Left lung (tissue), 10 donors: ENCODE measurements around the gene ACTL6B. TPM values are rescaled to one million over a fixed set of nuclear protein-coding genes. Genes with fewer than 3 reads are reported as not detected.

Source experiments
- ATAC-seq: fragments of 200-7000 bp; cut with Tn5 transposase; one replicate; pipeline ENCODE4 v1.9.1; 2020; ENCODE audit warnings: moderate library complexity
- DNase-seq, 4 donors: peaks; one replicate each; pipeline ENCODE4 v3.0.0-alpha.2; 2013 to 2020
- H3K27ac ChIP-seq, 2 donors: fragments of 200-600 bp; sonication (generic) in 1 of 2; one replicate each; pipeline versions ENCODE4 v1.5.0 to v1.8.0; 2020 to 2021
- H3K27me3 ChIP-seq, 2 donors: fragments of 200-600 bp; sonication (generic) in 1 of 2; one replicate each; pipeline versions ENCODE4 v1.5.0 to v1.8.0; 2020 to 2021
- H3K36me3 ChIP-seq, 2 donors: fragments of 200-600 bp; sonication (generic) in 1 of 2; one replicate each; pipeline versions ENCODE4 v1.5.0 to v1.8.0; 2020 to 2021
- H3K4me1 ChIP-seq, 2 donors: fragments of 200-600 bp; one replicate each; pipeline ENCODE4 v1.8.0; 2021
- H3K4me3 ChIP-seq, 2 donors: fragments of 200-600 bp; sonication (generic) in 1 of 2; one replicate each; pipeline versions ENCODE4 v1.5.0 to v1.8.0; 2020 to 2021; ENCODE audit warnings: mild to moderate bottlenecking in 1 of 2
- H3K9me3 ChIP-seq, 2 donors: fragments of 200-600 bp; sonication (generic) in 1 of 2; one replicate each; pipeline versions ENCODE4 v1.5.0 to v1.8.0; 2020 to 2021
- intact Hi-C, 2 donors: fragments of 100-400 bp; cut with DNase I; formaldehyde crosslinking; loops; one replicate each; pipeline versions ENCODE4 v1.11.2 to v1.14.2; 2022
- polyA plus RNA-seq, 6 donors: library from polyadenylated mRNA; unstranded; fragments of 120-200 nt; gene quantifications; one replicate each; pipeline ENCODE4 v1.2.1, GENCODE V29; 2013; ENCODE audit not compliant: insufficient read length in 6 of 6
- total RNA-seq, 2 donors: library from RNA; stranded (reverse); fragmentation: NEBNext Ultra II Directional; extraction: Animal tissue kit (Norgen Biotek cat#: 25700); gene quantifications; one replicate each; pipeline ENCODE4 v1.2.1, GENCODE V29; 2021
- TF ChIP-seq, protein P1 (sequence below), 2 donors: fragments of 200-600 bp; sonication (generic) in 1 of 2; IDR thresholded peaks; one replicate each; pipeline versions ENCODE4 v1.5.0 to v1.8.0; 2021; ENCODE audit warnings: antibody characterized with exemption in 2 of 2
- donor health status: DM: no; HTN: yes; CAD: no.
- donor health status: DM: no; HTN: no; CAD: no.

ACTL6B gene
- total and polyA plus RNA-seq, 8 donors, result 0.17 to 0.20 TPM; not detected in 6

DNA sequence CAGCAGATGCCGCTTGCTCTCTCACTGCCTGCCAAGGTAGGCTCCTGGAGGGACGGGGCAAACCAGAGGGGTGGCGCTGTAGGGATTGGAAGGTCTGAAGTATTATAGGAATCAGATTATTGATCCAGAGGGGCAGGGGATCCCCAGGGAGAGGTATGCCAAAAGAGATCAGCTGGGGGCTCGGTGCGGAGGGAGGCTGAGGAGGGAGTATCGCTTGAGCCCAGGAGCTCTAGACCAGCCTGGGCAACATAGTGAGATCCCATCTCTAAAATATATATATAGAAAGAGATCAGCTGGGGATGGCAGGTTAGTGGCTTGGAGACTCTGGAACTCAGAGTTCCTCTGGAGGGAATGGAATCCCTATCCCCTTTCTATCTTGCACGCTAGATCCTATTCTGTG lies 61.1 kb downstream of the ACTL6B start:
- intact Hi-C loops, result no loop called here
- ATAC-seq, result no peak
- no peak for DNase-seq
- Histone ChIP-seq H3K27ac (no peak overlapping the region), H3K9me3 (no peaks in the 10 kb centered on the region), H3K36me3 (no peaks in the 10 kb centered on the region), H3K4me1 (no peaks in the 10 kb centered on the region), H3K4me3 (no peak overlapping the region), H3K27me3 (peaks cover 0 to 17% of the 10 kb centered on the region in 2 donors)
- TF ChIP-seq, protein P1, sequence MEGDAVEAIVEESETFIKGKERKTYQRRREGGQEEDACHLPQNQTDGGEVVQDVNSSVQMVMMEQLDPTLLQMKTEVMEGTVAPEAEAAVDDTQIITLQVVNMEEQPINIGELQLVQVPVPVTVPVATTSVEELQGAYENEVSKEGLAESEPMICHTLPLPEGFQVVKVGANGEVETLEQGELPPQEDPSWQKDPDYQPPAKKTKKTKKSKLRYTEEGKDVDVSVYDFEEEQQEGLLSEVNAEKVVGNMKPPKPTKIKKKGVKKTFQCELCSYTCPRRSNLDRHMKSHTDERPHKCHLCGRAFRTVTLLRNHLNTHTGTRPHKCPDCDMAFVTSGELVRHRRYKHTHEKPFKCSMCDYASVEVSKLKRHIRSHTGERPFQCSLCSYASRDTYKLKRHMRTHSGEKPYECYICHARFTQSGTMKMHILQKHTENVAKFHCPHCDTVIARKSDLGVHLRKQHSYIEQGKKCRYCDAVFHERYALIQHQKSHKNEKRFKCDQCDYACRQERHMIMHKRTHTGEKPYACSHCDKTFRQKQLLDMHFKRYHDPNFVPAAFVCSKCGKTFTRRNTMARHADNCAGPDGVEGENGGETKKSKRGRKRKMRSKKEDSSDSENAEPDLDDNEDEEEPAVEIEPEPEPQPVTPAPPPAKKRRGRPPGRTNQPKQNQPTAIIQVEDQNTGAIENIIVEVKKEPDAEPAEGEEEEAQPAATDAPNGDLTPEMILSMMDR (IDR thresholded peaks at IDR 0.05), result no peak

Other genes starting within 250 kb of the ACTL6B start
- 1 to 10 TPM; 2.9 to 4.1 TPM for gene ZCWPW1, start 227.7 kb downstream of the ACTL6B start, total RNA-seq
- 1 to 10 TPM; 7.0 to 9.8 (median 8.9) TPM for gene ZCWPW1, start 227.7 kb downstream of the ACTL6B start, polyA plus RNA-seq
- 10 to 100 TPM; 25.0 to 33.0 TPM for gene MEPCE, start 226.6 kb downstream of the ACTL6B start, total RNA-seq
- gene MEPCE, start 226.6 kb downstream of the ACTL6B start, polyA plus RNA-seq, result 10 to 100 TPM; 37.1 to 49.3 (median 44.6) TPM
- 10 to 100 TPM; 22.7 to 27.0 TPM for gene PPP1R35, start 220.0 kb downstream of the ACTL6B start, total RNA-seq
- 10 to 100 TPM; 12.2 to 22.3 (median 15.5) TPM for gene PPP1R35, start 220.0 kb downstream of the ACTL6B start, polyA plus RNA-seq
- 1 to 10 TPM in 1 of 2 donors, under 1 TPM in 1; 0.41 to 1.9 TPM for gene SPACDR, start 192.2 kb downstream of the ACTL6B start, total RNA-seq
- gene SPACDR, start 192.2 kb downstream of the ACTL6B start, polyA plus RNA-seq, result 1 to 10 TPM; 3.5 to 5.6 (median 4.5) TPM
- 10 to 100 TPM; 50.1 to 55.6 TPM for gene TSC22D4, start 177.2 kb downstream of the ACTL6B start, total RNA-seq
- gene TSC22D4, start 177.2 kb downstream of the ACTL6B start, polyA plus RNA-seq, result 10 to 100 TPM; 47.0 to 65.1 (median 57.3) TPM
- under 1 TPM; 0.50 to 0.55 TPM for gene NYAP1, start 172.5 kb downstream of the ACTL6B start, total RNA-seq
- 1 to 10 TPM; 2.6 to 5.2 (median 3.3) TPM for gene NYAP1, start 172.5 kb downstream of the ACTL6B start, polyA plus RNA-seq
- 10 to 100 TPM; 28.6 to 34.9 TPM for gene AGFG2, start 117.2 kb downstream of the ACTL6B start, total RNA-seq
- gene AGFG2, start 117.2 kb downstream of the ACTL6B start, polyA plus RNA-seq, result 10 to 100 TPM; 21.2 to 32.3 (median 27.2) TPM
- gene SAP25, start 82.5 kb downstream of the ACTL6B start, total RNA-seq, result 1 to 10 TPM; 6.3 to 8.3 TPM
- gene SAP25, start 82.5 kb downstream of the ACTL6B start, polyA plus RNA-seq, result 10 to 100 TPM in 1 of 6 donors, 1 to 10 TPM in 5; 4.5 to 11.4 (median 8.5) TPM
- 10 to 100 TPM; 66.5 to 86.5 TPM for gene LRCH4, start 70.3 kb downstream of the ACTL6B start, total RNA-seq
- gene LRCH4, start 70.3 kb downstream of the ACTL6B start, polyA plus RNA-seq, result 10 to 100 TPM; 42.3 to 82.5 (median 53.1) TPM
- gene FBXO24, start 70.1 kb downstream of the ACTL6B start, total RNA-seq, result under 1 TPM; 0.37 to 0.44 TPM
- gene FBXO24, start 70.1 kb downstream of the ACTL6B start, polyA plus RNA-seq, result 1 to 10 TPM; 3.9 to 5.5 (median 5.0) TPM
- 100 to 1,000 TPM; 158 to 204 TPM for gene PCOLCE, start 54.1 kb downstream of the ACTL6B start, total RNA-seq
- 100 to 1,000 TPM; 157 to 235 (median 181) TPM for gene PCOLCE, start 54.1 kb downstream of the ACTL6B start, polyA plus RNA-seq
- gene MOSPD3, start 43.9 kb downstream of the ACTL6B start, total RNA-seq, result 10 to 100 TPM; 15.7 to 18.8 TPM
- 10 to 100 TPM; 26.5 to 35.7 (median 31.9) TPM for gene MOSPD3, start 43.9 kb downstream of the ACTL6B start, polyA plus RNA-seq
- 1 to 10 TPM in 1 of 2 donors, under 1 TPM in 1; 0.67 to 1.8 TPM for gene TFR2, start 14.9 kb downstream of the ACTL6B start, total RNA-seq
- 1 to 10 TPM in 4 of 6 donors, under 1 TPM in 2; 0.96 to 2.6 (median 1.2) TPM for gene TFR2, start 14.9 kb downstream of the ACTL6B start, polyA plus RNA-seq
- gene GNB2, start 17.3 kb upstream of the ACTL6B start, total RNA-seq, result 100 to 1,000 TPM; 214 to 273 TPM
- gene GNB2, start 17.3 kb upstream of the ACTL6B start, polyA plus RNA-seq, result 100 to 1,000 TPM; 151 to 220 (median 192) TPM
- gene GIGYF1, start 37.8 kb upstream of the ACTL6B start, total RNA-seq, result 10 to 100 TPM; 28.3 to 33.0 TPM
- gene GIGYF1, start 37.8 kb upstream of the ACTL6B start, polyA plus RNA-seq, result 10 to 100 TPM; 35.3 to 57.7 (median 42.1) TPM
- gene POP7, start 49.7 kb upstream of the ACTL6B start, total RNA-seq, result 10 to 100 TPM; 22.4 to 29.7 TPM
- 10 to 100 TPM; 15.8 to 23.8 (median 20.2) TPM for gene POP7, start 49.7 kb upstream of the ACTL6B start, polyA plus RNA-seq
- not detected for gene EPO, start 64.0 kb upstream of the ACTL6B start, total RNA-seq
- gene EPO, start 64.0 kb upstream of the ACTL6B start, polyA plus RNA-seq, result under 1 TPM in 3 of 6 donors, not detected in 3; 0.20 to 0.34 (median 0.28) TPM
- not detected for gene ZAN, start 77.1 kb upstream of the ACTL6B start, total RNA-seq
- gene ZAN, start 77.1 kb upstream of the ACTL6B start, polyA plus RNA-seq, result not detected
- gene EPHB4, start 171.1 kb upstream of the ACTL6B start, total RNA-seq, result 10 to 100 TPM; 72.9 to 79.1 TPM
- 100 to 1,000 TPM in 4 of 6 donors, 10 to 100 TPM in 2; 91.6 to 123 (median 104) TPM for gene EPHB4, start 171.1 kb upstream of the ACTL6B start, polyA plus RNA-seq
- gene SLC12A9, start 196.3 kb upstream of the ACTL6B start, total RNA-seq, result 10 to 100 TPM; 35.7 to 49.9 TPM
- 10 to 100 TPM; 32.2 to 53.7 (median 40.8) TPM for gene SLC12A9, start 196.3 kb upstream of the ACTL6B start, polyA plus RNA-seq
- 10 to 100 TPM; 72.9 to 84.9 TPM for gene TRIP6, start 210.9 kb upstream of the ACTL6B start, total RNA-seq
- gene TRIP6, start 210.9 kb upstream of the ACTL6B start, polyA plus RNA-seq, result 10 to 100 TPM; 61.5 to 96.6 (median 76.2) TPM
- gene SRRT, start 218.7 kb upstream of the ACTL6B start, total RNA-seq, result 100 to 1,000 TPM in 1 of 2 donors, 10 to 100 TPM in 1; 91.4 to 119 TPM
- gene SRRT, start 218.7 kb upstream of the ACTL6B start, polyA plus RNA-seq, result 100 to 1,000 TPM; 155 to 232 (median 177) TPM
- 1 to 10 TPM; 1.8 to 4.4 TPM for gene UFSP1, start 233.3 kb upstream of the ACTL6B start, total RNA-seq
- gene UFSP1, start 233.3 kb upstream of the ACTL6B start, polyA plus RNA-seq, result 1 to 10 TPM in 4 of 6 donors, under 1 TPM in 2; 0.87 to 2.1 (median 1.6) TPM
- gene ACHE, start 239.4 kb upstream of the ACTL6B start, total RNA-seq, result 1 to 10 TPM; 2.4 to 3.3 TPM
- 1 to 10 TPM; 1.6 to 4.5 (median 2.7) TPM for gene ACHE, start 239.4 kb upstream of the ACTL6B start, polyA plus RNA-seq